MCF 10A (cell line): Measurements from ENCODE around the gene TSTD1. TPM values are rescaled to one million over a fixed set of nuclear protein-coding genes. Genes with fewer than 3 reads are reported as not detected.

ENCODE experiments used
- Bru-seq: library from RNA; stranded (reverse); fragments of 400-500 nt; gene quantifications from one replicate; lab custom pipeline; 2021; lab: Mats Ljungman, UMichigan
- BruChase-seq, 2 experiments: library from RNA; stranded (reverse); fragments of 400-500 nt; gene quantifications; one replicate each; lab custom pipeline; 2021; lab: Mats Ljungman, UMichigan
- BruUV-seq: library from RNA; stranded (reverse); fragments of 400-500 nt; replicated peaks from 2 replicates; lab custom pipeline; 2021; lab: Mats Ljungman, UMichigan
- CTCF ChIA-PET: fragments of 300-600 bp; sonication (Branson Sonifier 250); formaldehyde crosslinking; extraction: SDS; loops from one replicate; lab custom pipeline; 2021; ENCODE audit warnings: antibody characterized with exemption, inconsistent platforms; lab: Yijun Ruan, JAX
- POLR2A ChIA-PET: fragments of 300-600, 350-650 bp; sonication (Branson Sonifier 250); formaldehyde crosslinking; extraction: SDS; loops from one replicate; lab custom pipeline; 2020; ENCODE audit warnings: antibody characterized with exemption, inconsistent platforms; lab: Yijun Ruan, JAX
- DNase-seq: peaks from one replicate; pipeline ENCODE4 v3.0.0-alpha.2; 2018; ENCODE audit not compliant: unreplicated experiment
- H3K27ac Mint-ChIP-seq: one replicate; pipeline ENCODE4 v1.8.0; 2022; ENCODE audit warnings: mild to moderate bottlenecking, low read depth, mixed read lengths; ENCODE audit not compliant: unreplicated experiment
- H3K27me3 Mint-ChIP-seq: one replicate; pipeline ENCODE4 v1.8.0; 2022; ENCODE audit warnings: mixed read lengths; ENCODE audit not compliant: insufficient read depth, unreplicated experiment
- H3K36me3 Mint-ChIP-seq: one replicate; pipeline ENCODE4 v1.8.0; 2022; ENCODE audit warnings: mild to moderate bottlenecking, moderate library complexity, mixed read lengths; ENCODE audit not compliant: insufficient read depth, unreplicated experiment
- H3K4me1 Mint-ChIP-seq: one replicate; pipeline ENCODE4 v1.8.0; 2022; ENCODE audit warnings: mixed read lengths; ENCODE audit not compliant: insufficient read depth, unreplicated experiment
- H3K4me3 Mint-ChIP-seq: one replicate; pipeline ENCODE4 v1.8.0; 2022; ENCODE audit warnings: mild to moderate bottlenecking, moderate library complexity, mixed read lengths; ENCODE audit not compliant: unreplicated experiment
- H3K9me3 Mint-ChIP-seq: one replicate; pipeline ENCODE4 v1.8.0; 2022; ENCODE audit warnings: mixed read lengths; ENCODE audit not compliant: unreplicated experiment
- CTCF ChIP-seq: fragments of 200-600 bp; IDR thresholded peaks from one replicate; pipeline ENCODE4 v1.8.0; 2022; ENCODE audit warnings: antibody characterized with exemption, mild to moderate bottlenecking; ENCODE audit not compliant: unreplicated experiment
- intact Hi-C: fragments of 100-400 bp; cut with micrococcal nuclease; formaldehyde crosslinking; loops from 2 replicates; pipeline ENCODE4 v1.14.1; 2022
- long read RNA-seq: library from polyadenylated mRNA; stranded (forward); transcript quantifications from one replicate; pipeline ENCODE4 v2.0.0, GENCODE V29; 2022
- total RNA-seq: library from RNA; stranded (reverse); gene quantifications from 2 replicates; pipeline ENCODE4 v1.2.3, GENCODE V29; 2022

The TSTD1 gene
- 35.2 and 48.0 TPM in 2 replicates for total RNA-seq
- percentile 86 among the genes with signal in this experiment for Bru-seq, nascent RNA
- percentile 84 among the genes with signal in this experiment for BruChase-seq, experiment 1, labeled RNA remaining after a 6-hour chase
- percentile 78 among the genes with signal in this experiment for BruChase-seq, experiment 2, labeled RNA remaining after a 2-hour chase
- long read RNA-seq, transcript TSTD1-203 (3 exons, 457 nt): minor isoform, 19 of 76 reads
- long read RNA-seq, transcript TSTD1-204 (4 exons, 593 nt): major isoform, 41 of 76 reads
- long read RNA-seq, partial matches to known transcripts: 4 of 76 reads
- long read RNA-seq, other reads (novel, unspliced or antisense): 10 of 76 reads

GRCh38 chr1:161038523-161039153 is at the start of gene TSTD1:
TSS of gene TSTD1 (minus strand) at chr1:161038964. CDS start at chr1:161038889, 75 bp downstream.
- intact Hi-C loops: no loop called here
- Mint-ChIP-seq H3K27me3 (no peaks in the 10 kb centered on the region), H3K9me3 (no peaks in the 10 kb centered on the region), H3K36me3 (peaks cover 33% of the 10 kb centered on the region), H3K4me1 (peaks cover 17% of the 10 kb centered on the region), H3K27ac (peak within 1 kb of the TSS; percentile 76), H3K4me3 (peak within 1 kb of the TSS; percentile 81)
- DNase-seq: peak; percentile 76
- BruUV-seq: TSS peak; percentile 48
- POLR2A ChIA-PET: interaction anchor here (0.9 to 4.5 kb wide), 12 partner anchors 8 to 127 kb away, joined by 3 to 107 read pairs (median 4); partner anchors contain the start of genes DEDD, F11R, NIT1 and PFDN2
- no peak for TF ChIP-seq CTCF
- CTCF ChIA-PET: interaction anchor here (0.6 to 7.0 kb wide), 11 partner anchors 8 to 892 kb away, joined by 3 to 89 read pairs (median 4); partner anchors contain the start of genes KLHDC9 and NDUFS2

- CTCF ChIA-PET: interaction anchor here (0.5 to 7.0 kb wide), 9 partner anchors 11 to 663 kb away, joined by 3 to 80 read pairs (median 4); partner anchors contain the start of genes ARHGAP30, DUSP12, KLHDC9 and USF1
- no peak overlapping the region for H3K4me3 Mint-ChIP-seq
- POLR2A ChIA-PET: interaction anchor here (0.7 to 2.3 kb wide), 9 partner anchors 9 to 75 kb away, joined by 3 to 10 read pairs (median 4); partner anchors contain the start of genes NIT1, PFDN2 and USF1
Measured at GRCh38 chr1:161086457-161086856, 47.7 kb upstream of the TSTD1 start.

GRCh38 chr1:161085165-161085564 is 46.4 kb upstream of the TSTD1 start:
- CTCF ChIA-PET: interaction anchor here (0.6 to 7.0 kb wide), 9 partner anchors 12 to 1326 kb away, joined by 3 to 80 read pairs (median 4); partner anchors contain the start of gene KLHDC9
- DNase-seq: no peak
- intact Hi-C loops: loop anchor here (10.0 kb wide), 1 partner anchor 740 kb away; the partner anchor contains the start of genes COPA and NCSTN
- BruUV-seq: no TSS peak
- H3K27ac Mint-ChIP-seq: peak overlapping the region; percentile 17
- H3K36me3 Mint-ChIP-seq: peaks cover 6% of the 10 kb centered on the region
- no peaks in the 10 kb centered on the region for H3K9me3 Mint-ChIP-seq
- POLR2A ChIA-PET: interaction anchor here (0.5 to 3.4 kb wide), 5 partner anchors 10 to 81 kb away, joined by 3 to 29 read pairs (median 10); partner anchors contain the start of gene F11R
- no peaks in the 10 kb centered on the region for H3K27me3 Mint-ChIP-seq
- H3K4me3 Mint-ChIP-seq: no peak overlapping the region
- peaks cover 73% of the 10 kb centered on the region for H3K4me1 Mint-ChIP-seq
- no peak for TF ChIP-seq CTCF

More at GRCh38 chr1:161086457-161086856, 47.7 kb upstream of the TSTD1 start:
- no TSS peak for BruUV-seq
- H3K36me3 Mint-ChIP-seq: peaks cover 6% of the 10 kb centered on the region
- no peaks in the 10 kb centered on the region for H3K27me3 Mint-ChIP-seq
- H3K9me3 Mint-ChIP-seq: no peaks in the 10 kb centered on the region
- H3K4me1 Mint-ChIP-seq: peaks cover 60% of the 10 kb centered on the region
- DNase-seq: no peak
- no peak for TF ChIP-seq CTCF
- intact Hi-C loops: loop anchor here (10.0 kb wide), 1 partner anchor 742 kb away; the partner anchor contains the start of genes COPA and NCSTN
- peak overlapping the region; percentile 17 for H3K27ac Mint-ChIP-seq
